HG02610 (cell line): ENCODE results near the gene LOXL1.

ENCODE experiments used
- ATAC-seq: cut with Tn5 transposase; IDR thresholded peaks from one replicate; pipeline ENCODE4 v1.9.1; 2021; ENCODE audit warnings: mild to moderate bottlenecking, moderate library complexity; ENCODE audit not compliant: unreplicated experiment

LOXL1 gene

DNA sequence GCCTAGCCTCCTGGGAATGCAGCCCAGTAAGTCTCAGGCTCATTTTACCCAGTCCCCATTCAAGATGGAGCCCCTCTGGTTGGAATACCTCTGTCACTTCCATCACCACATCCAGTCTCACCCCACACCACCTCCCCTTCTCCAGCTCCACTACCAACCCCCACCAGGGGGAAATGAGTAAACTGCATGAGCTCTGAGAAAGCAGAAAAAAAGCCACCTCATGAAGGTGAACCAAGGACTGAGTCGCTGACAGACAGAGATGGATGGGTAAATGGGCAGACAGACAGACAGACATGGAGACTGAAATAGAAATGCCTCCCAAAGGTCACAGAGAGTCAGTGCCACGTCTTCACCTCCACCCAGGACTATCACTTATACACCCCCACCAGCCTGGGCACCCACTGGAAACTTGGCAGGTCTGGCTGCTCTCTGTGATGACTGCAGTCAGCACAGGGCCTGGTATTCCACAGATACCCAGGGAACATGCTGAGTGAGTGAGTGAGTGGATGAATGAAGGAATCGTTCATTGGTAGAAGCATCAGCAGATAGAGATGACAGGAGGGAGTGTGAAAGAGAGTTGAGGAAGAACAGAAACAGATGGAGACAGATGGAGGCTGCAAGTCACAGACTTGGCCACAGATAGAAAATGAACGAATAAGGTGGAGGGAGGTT lies 4.9 kb upstream of the LOXL1 start:
- no peak for ATAC-seq

DNA sequence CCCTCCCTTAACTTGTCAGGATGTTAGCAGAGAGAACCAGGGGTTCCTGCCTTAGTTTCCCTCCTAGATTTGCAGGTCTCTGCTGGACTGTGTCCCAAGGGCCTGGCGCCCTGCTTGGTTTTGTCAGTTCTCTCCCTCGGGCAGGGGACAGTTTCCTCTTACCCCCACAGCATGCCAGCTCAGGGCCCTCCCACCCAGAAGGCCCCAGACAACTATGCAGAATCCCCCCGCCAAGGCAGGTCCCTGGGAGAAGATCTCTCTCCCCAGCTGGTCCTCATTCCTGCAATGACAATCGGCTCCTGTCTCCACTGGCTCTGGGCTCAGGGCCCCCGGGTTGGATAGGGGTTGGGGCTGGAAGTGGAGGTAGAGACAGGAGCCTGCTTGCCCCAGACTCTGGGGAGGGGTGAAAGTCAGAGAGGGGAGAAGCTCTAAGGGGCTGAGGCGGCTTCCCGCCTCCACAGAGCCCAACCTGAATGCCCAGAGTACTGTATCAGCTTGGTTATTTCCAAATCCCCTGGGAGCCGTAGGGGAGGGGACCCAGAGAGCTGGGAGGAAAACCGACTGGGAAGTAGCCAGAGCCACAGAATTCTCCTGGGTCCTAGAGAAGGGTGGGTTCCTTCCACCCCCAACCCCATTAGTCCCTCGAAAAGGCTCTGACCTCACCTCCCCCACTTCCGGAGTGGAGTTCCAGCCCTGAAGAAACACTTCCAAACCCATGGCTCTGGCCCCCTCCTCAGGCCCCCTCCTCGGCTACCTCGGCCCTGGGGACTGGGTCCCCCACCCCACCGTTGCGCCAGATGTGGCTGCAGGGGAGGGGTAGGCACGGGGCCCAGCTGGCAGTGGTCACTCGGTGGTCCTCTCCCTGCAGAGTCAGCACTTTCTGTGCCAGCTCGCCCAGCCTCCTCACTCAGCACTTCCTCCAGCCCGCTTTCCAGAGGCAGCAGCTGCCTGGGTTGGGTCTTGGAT lies 3.8 kb upstream of the LOXL1 start:
- no peak for ATAC-seq

DNA sequence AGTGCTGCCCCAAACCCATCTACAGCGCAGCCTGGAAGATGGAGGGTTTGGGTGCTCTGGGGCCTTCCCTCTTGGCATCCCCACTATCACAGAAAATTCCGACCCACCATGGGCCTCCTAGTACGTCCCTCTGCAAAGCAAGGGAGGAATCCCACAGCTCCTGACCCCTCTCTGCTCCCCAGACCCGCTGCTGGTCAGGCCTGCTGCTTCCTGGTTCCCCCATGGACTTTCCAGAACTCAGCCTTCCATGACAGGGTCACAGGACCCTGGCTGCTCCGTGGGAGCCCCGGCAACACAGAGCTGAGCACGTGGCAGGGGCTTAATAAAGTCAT lies 3.1 kb upstream of the LOXL1 start:
- ATAC-seq = no peak

DNA sequence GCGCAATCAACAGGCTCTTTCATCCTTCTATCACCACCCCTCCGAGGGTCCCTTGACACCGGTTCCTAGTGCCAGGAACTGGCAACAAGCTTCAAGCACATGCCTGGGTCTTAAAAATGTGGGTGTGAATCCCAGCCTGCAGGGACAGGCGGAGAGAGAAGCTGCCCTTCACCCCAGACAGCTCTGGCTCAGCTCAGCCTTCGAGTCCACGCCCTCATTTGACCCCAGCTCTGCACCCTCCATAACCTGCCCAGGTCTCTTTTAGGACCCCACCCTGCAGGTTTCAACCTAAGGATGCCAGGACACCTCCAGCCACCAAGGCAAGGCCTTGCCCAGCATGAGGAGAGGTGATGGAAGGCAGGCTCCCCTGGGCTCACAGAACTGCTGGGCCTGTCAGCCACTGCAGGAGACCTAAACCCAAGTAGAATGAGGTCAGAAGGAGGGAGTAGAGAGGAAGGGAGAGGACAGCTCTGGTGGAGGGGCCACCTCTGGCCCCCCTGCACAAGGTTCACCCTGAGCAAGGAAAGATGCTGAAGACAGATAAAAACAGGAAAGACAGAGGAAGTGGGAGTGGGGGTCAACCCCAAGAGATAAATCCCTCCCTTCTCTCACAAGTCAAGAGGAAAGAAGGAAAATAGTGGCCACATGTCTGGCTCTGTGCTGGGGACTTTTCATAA lies 2.6 kb upstream of the LOXL1 start:
- no peak for ATAC-seq

DNA sequence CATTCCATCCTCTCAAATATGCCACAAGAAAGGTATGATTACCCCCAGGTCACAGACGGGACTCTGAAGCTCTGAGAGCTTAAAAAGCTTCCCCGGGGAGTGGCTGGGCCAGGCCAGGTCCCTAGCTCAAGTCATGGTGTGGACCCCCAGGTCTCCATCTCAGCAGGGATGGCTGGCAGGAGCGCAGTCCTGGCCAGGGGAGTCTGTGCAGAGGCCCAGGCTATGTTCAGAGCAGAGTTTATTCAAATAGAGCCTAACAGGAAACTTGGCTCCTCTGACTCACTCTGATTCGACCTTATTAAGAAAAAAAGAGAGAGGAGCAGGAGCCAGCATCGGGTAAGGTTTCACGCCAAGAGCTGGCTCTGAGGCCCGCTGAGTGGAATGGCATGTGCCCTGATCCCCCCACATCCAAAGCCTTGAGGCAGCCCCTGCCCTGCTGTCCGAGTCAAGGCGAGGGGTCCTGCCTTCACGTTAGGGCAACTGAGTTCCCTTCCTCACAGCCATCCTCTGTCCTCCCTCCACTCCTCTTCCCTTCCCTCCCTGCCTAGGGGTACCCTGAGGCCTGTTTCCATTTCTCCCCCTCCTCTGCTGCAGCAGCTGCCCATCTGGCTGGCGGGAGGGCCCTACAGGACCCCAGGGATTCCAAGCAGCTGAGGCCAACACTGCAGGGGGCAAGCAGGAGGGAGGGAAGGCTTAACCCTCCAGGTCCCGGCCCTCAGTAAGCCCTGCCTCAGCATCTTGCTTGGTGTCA lies 1.9 kb upstream of the LOXL1 start:
- ATAC-seq = no peak

DNA sequence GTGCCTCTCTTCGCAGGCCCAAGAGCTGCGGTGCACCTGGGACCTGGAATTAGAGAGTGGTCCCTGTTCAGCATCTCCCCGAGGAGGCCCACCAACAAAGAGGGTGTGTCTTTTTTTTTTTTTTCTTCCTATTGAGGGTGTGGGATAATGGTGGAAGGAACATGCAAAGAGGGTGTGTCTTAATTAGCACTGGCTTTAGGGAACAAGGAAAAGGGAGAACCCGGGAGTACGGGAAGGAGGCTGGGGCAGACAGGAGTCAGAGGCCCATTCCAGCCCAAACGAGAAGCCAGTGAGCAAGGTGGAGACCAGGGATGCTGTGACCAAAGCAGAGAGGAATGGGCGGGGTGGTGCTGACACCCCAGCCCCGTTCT lies 429 bp upstream of the LOXL1 start:
- ATAC-seq = no peak

DNA sequence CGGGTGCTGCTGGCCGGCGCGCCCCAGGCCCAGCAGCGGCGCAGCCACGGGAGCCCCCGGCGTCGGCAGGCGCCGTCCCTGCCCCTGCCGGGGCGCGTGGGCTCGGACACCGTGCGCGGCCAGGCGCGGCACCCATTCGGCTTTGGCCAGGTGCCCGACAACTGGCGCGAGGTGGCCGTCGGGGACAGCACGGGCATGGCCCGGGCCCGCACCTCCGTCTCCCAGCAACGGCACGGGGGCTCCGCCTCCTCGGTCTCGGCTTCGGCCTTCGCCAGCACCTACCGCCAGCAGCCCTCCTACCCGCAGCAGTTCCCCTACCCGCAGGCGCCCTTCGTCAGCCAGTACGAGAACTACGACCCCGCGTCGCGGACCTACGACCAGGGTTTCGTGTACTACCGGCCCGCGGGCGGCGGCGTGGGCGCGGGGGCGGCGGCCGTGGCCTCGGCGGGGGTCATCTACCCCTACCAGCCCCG lies 777 bp downstream of the LOXL1 start:
- no peak for ATAC-seq

DNA sequence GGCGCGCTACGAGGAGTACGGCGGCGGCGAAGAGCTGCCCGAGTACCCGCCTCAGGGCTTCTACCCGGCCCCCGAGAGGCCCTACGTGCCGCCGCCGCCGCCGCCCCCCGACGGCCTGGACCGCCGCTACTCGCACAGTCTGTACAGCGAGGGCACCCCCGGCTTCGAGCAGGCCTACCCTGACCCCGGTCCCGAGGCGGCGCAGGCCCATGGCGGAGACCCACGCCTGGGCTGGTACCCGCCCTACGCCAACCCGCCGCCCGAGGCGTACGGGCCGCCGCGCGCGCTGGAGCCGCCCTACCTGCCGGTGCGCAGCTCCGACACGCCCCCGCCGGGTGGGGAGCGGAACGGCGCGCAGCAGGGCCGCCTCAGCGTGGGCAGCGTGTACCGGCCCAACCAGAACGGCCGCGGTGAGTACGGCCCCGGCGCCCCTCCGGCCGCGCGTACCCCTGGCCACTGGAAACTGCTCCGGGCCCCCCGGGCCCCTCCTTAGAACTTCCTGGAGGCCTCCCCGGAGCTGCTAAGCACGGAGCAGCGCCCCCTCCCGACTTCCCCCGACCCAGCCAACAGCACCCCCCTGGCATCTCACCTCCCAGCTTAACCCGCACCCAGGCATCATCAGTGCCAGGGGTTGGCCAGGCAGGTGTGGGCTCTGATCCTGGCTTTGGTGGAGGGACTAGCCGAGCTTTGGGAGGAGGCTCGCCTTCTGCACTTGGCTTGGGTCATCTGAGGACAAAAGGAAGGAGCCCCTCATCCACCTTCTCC lies 1.4 kb downstream of the LOXL1 start:
- ATAC-seq = no peak

DNA sequence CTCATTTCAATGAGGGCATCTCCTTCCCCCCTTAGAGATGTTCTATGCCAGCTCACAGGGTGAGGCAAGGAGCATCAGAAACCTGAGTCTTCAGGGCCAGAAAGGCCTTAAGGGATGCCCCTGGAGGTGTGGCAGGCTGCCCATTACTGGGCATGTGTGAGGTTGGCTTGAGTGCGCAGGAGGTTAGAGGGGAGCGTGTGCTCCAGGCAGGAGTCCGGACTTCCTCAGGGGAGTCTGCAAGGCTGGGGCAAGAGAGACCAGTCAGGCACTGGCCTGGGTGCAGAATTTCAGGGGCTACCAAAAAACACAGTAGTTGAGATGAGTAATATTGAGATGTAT lies 1.9 kb downstream of the LOXL1 start:
- no peak for ATAC-seq

DNA sequence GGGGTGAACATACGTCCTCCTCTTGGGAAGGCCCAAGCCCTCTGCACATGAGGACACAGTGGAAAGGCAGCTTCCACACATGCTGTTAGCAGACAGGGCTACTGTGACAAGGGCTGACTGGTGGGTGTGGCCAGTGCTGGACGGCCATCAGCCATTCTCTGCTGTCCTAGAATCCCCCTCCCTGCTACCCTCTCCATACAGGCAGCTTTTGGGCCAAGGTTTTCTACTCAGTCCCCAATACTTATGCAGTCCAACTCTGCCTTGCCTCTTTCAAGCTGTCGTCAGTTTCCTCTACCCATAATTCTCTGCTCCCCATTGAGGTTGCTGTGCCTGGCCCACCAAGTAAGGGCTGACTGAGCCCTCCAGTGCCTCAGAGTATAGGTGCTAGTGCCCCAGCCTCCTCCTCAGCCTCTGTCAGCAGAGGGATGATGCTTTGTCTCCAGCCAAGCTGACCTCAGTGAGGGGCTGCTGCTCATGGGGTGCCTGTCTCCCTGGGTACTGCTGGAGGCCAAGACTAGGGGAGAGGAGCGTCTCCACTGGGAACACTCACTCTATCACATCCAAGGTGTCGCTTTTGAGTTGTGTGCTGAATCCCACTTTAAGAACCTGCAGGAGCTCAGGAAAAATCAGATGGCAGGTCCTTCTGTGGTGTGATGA lies 2.8 kb downstream of the LOXL1 start:
- no peak for ATAC-seq

DNA sequence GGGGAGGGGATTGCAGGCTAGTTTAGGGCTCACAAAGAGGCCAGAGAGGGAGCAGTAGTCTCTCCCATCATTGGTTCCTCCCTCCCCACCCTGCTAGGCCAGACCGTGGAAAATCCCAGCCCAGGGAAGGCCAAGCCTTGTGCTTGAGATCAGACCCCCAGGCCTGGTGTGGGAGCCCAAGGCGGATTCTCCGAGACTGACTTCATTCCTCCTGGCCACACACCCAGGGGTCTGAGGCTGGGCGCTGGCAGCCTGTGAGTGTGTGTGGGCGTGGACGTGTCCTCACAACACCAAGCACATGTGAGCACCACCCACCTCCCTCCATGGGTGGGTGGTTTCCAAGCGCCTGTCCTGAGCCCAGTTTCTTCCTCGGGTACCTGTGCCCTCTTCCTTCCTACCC lies 4.1 kb downstream of the LOXL1 start:
- ATAC-seq = no peak

DNA sequence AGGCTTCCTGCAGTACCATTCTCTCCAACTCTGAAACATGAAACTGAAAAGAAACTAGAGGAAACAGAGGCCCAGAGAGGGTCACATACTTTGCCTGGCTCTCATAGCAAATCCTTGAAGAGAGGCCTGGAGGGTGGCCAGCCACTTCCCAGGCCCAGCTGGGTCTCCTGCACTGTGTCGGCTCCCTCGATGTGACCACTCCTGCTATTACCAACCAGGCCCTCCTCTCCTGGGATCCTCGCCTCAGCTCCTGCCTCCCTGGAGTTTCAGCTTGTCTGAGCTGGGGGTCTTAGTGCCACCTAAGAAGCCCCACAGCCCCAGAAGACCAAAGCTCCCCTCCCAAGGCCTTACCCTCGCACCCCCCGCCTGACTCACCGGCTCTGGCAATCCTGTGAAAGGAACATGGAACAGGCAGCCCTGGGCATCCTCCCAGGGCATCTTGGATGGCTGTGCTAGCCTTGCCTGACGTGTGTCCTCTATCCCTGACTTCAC lies 4.6 kb downstream of the LOXL1 start:
- no peak for ATAC-seq

DNA sequence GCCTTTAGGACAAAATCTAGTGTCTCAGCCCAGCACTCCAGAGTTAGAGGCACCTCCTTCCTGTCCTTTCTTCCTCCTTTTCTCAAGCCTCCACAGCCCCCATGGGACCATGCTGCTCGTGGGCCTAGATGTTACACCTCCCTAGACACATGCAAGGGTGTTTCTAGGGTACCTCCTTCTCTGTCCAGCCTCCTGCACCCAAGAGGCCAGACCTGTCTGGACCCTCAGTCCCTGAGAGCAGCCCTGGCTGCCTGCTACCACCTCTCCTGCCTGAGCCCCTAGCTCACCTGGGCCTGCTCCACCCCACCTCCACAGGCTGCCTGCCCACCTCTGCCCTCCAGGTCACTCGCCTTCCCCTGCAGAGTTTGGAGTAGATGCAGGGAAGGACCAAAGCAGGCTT lies 5.2 kb downstream of the LOXL1 start:
- no peak for ATAC-seq

DNA sequence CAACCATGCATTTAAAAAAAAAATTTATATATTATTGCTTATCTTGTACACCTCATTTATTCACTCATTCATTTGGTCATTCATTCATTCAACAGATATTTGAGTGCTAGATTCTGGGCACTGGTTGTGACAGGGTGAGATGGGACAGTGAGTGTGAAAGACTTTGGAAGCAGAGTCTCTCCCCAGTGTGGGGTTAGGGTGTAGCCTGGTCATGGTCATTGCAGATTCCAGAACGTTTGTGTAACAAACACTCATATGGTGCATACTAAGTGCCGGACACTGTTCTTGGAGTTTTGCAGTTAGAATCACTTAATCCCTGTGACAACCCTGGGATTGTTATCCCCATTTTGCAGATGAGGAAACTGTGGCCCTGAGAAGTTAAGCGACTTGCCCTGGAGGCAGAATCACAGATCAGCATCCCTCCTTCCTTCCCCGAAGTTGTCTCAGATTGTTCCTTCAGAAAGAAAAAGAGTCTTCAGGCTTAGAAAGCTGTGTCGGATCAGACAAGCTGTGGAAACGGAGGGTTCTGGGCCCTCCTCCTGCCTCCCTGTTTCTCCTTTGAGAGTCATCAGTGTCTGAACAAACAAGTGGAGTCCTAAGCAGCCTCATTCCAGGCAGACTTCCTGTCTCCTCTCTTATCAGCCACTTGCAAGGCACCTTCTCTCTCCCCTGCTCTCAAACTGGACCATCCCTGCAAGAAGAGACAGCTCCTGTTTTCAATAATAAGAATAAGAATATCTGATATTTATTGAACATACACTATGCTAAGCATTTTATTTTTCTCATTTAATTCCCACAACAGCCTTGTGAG lies 6.3 kb downstream of the LOXL1 start:
- ATAC-seq = no peak

DNA sequence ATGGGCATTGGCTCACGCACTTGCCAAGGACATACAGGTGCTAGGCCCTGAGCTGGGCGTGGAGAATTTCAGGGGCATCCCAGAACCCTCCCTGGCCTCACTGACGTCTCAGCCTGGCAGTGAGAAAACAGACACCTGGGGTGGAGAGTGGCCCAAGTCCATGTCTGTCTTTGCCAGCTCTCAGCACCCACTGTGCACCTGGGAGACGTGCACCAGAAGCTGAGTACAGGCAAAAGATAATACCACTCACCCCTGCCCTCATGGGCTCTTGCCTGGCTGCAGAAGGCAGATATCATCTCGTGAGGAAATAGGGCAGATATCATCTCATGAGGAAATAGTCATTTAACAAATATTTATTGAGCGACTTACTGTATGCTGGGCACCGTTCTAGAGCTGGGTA lies 8.0 kb downstream of the LOXL1 start:
- ATAC-seq = no peak

DNA sequence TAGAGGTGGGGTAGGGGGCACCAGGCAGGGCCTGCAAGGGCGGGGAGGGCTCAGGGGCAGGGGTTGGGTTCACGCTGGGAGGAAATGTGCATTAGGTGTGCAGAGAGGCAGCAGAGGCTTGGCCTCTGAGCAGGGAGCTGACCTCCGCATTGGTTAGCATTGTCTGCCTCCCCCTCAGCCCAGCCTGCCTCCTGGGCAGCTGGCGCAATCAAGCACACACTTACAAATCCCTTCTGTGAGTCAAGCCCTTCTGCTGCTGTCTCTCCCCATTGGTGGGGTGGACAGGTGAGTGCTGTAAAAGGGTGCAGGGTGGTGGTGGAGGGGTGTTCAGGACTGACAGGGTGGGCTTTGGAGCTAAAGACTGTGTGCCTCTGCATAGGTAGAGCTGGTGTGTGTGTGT lies 9.3 kb downstream of the LOXL1 start:
- no peak for ATAC-seq

DNA sequence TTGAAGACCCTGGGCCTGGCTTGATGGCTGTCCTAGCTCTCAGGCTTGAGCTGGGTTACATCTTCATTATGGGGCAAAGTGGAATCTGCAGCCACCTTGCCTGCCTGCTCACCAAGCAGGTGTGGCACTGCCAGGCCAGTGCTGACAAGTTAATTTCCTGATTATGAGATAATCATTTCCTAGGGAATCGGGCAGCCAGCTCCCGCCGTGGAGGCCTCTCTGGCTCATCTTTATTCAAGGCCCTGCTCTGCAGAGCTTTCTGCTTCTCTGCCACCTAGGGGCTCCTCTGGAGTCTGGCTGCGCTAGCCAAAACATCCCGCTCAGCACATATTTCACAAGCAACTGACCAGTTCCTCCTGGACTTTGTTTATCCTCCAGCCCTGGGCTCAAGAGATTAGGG lies 9.9 kb downstream of the LOXL1 start:
- no peak for ATAC-seq

DNA sequence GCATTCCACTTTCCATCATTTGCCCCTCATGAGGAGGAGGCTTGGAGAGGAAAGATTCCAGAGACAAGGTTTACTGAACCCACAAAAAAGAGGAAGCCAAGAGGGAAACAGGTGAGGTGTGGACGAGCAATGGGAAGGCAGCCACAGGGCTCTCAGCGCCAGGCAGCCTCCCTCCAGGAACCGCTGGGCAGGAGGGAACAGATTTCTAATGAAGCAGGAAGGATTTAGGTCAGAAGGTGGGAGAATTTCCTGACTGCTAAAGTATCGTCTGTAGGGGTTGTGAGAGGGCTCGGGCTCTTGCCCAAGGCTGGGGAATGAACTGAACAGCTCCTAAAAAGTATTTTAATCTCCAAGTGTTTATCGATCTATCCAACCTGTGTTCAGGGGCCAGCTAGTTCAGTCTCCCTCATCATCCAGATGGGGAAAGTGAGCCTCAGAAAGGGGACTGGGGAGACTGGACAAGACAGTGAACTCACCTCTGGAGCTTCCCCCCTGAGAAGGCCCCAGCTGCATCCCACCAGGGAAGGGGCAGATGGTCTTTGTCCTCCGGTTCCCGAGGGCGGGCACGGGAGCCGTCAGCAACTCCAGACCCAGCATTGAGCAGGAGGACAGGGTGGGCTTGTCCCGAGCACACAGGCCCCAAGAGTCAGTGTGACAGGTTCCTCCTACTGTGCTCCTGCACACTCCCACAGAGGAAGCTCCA lies 10.5 kb downstream of the LOXL1 start:
- ATAC-seq = no peak
